H1 (cell line): Measurements from ENCODE around the gene PLCB1. TPM values are rescaled to one million over a fixed set of nuclear protein-coding genes. Genes with fewer than 3 reads are reported as not detected.

Experiments
- CTCF ChIA-PET: fragments of 300-600 bp; sonication (Branson Sonifier 250); formaldehyde crosslinking; loops from one replicate; lab custom pipeline; 2021; ENCODE audit not compliant: partially characterized antibody; lab: Charles Lee
- POLR2A ChIA-PET: fragments of 300-600 bp; sonication (Branson Sonifier 250); formaldehyde crosslinking; loops from one replicate; lab custom pipeline; 2021; ENCODE audit warnings: inconsistent platforms; ENCODE audit not compliant: partially characterized antibody; lab: Charles Lee
- DNase-seq, 2 experiments: peaks; one replicate each; pipeline versions ENCODE4 v3.0.0 to v3.0.0-alpha.2; 2010 to 2022; ENCODE audit warnings: low spot score in 2 of 2, low read depth in 1 of 2, mixed read lengths in 1 of 2
- FAIRE-seq: peaks from 2 replicates; lab custom pipeline; 2011; peaks lifted over from hg19 to GRCh38; lab: Jason Lieb, UNC
- H2AFZ ChIP-seq: 2 replicates; pipeline ENCODE4 v1.8.1; 2012; ENCODE audit warnings: low read length, inconsistent platforms
- H2AK5ac ChIP-seq: 2 replicates; pipeline ENCODE4 v1.6.1; 2013; ENCODE audit warnings: low read depth, low read length
- H2BK120ac ChIP-seq: replicated peaks from 2 replicates; pipeline ENCODE3; 2013; ENCODE audit warnings: low read depth, low read length, inconsistent platforms
- H2BK12ac ChIP-seq: 2 replicates; pipeline ENCODE4 v1.6.1; 2013; ENCODE audit warnings: low read depth, low read length
- H2BK15ac ChIP-seq: 2 replicates; pipeline ENCODE4 v1.6.1; 2013; ENCODE audit warnings: low read length
- H2BK20ac ChIP-seq: 2 replicates; pipeline ENCODE4 v1.6.1; 2013; ENCODE audit warnings: low read length
- H2BK5ac ChIP-seq: 2 replicates; pipeline ENCODE4 v1.6.1; 2013; ENCODE audit warnings: low read depth, low read length
- H3K14ac ChIP-seq: 2 replicates; pipeline ENCODE4 v1.6.1; 2013; ENCODE audit warnings: inconsistent platforms; ENCODE audit not compliant: insufficient read length
- H3K18ac ChIP-seq: 2 replicates; pipeline ENCODE4 v1.6.1; 2013; ENCODE audit warnings: low read length; ENCODE audit errors: extremely low read depth
- H3K23ac ChIP-seq: 2 replicates; pipeline ENCODE4 v1.6.1; 2013; ENCODE audit warnings: inconsistent platforms; ENCODE audit not compliant: insufficient read length
- H3K23me2 ChIP-seq: 2 replicates; pipeline ENCODE4 v1.6.1; 2013; ENCODE audit warnings: low read depth, low read length
- H3K27ac ChIP-seq: 2 replicates; pipeline ENCODE4 v1.6.1; 2011; ENCODE audit warnings: low read depth, low read length, inconsistent platforms
- H3K27me3 ChIP-seq, 4 experiments: replicated peaks in 1 of 4; 1 replicate in 1 of 4; 2 replicates in 3 of 4; pipeline versions ENCODE4 v1.6.1 to v1.8.1; 2011 to 2013; ENCODE audit warnings: low read length in 3 of 4, mild to moderate bottlenecking in 3 of 4, inconsistent platforms in 2 of 4, mixed read lengths in 2 of 4, moderate library complexity in 1 of 4; ENCODE audit not compliant: control insufficient read depth in 3 of 4, insufficient read depth in 3 of 4; ENCODE audit errors: extremely low read depth in 1 of 4
- H3K36me3 ChIP-seq, 4 experiments: 2 replicates each; pipeline versions ENCODE4 v1.6.1 to v1.8.1; 2011 to 2013; ENCODE audit warnings: mild to moderate bottlenecking in 4 of 4, low read length in 3 of 4, moderate library complexity in 2 of 4, control low read depth in 1 of 4, inconsistent platforms in 1 of 4; ENCODE audit not compliant: insufficient read depth in 4 of 4, control insufficient read depth in 2 of 4
- H3K4ac ChIP-seq: replicated peaks from 2 replicates; pipeline ENCODE3; 2013; ENCODE audit warnings: low read length, low read depth, mixed read lengths, inconsistent platforms; ENCODE audit not compliant: insufficient read length
- H3K4me1 ChIP-seq, 4 experiments: replicated peaks in 1 of 4; 1 replicate in 1 of 4; 2 replicates in 3 of 4; pipeline versions ENCODE4 v1.6.1 to v1.8.1; 2011 to 2013; ENCODE audit warnings: low read length in 3 of 4, inconsistent platforms in 2 of 4, mixed read lengths in 1 of 4; ENCODE audit not compliant: insufficient read depth in 4 of 4, control insufficient read depth in 3 of 4
- H3K4me2 ChIP-seq, 2 experiments: 2 replicates each; pipeline versions ENCODE4 v1.6.1 to v1.8.1; 2011 to 2013; ENCODE audit warnings: low read depth in 2 of 2, low read length in 2 of 2, control low read depth in 1 of 2, inconsistent platforms in 1 of 2, mild to moderate bottlenecking in 1 of 2; ENCODE audit not compliant: insufficient read depth in 1 of 2
- H3K4me3 ChIP-seq, 4 experiments: fragments of 200-600, 300-600 bp in 1 of 4; sonication (generic), shearing (Covaris generic), sonication (Bioruptor Twin) in 1 of 4; 2 replicates each; pipeline versions ENCODE4 v1.5.1 to v1.8.1; 2011 to 2016; ENCODE audit warnings: low read length in 4 of 4, low read depth in 3 of 4, control low read depth in 2 of 4, inconsistent platforms in 2 of 4, mild to moderate bottlenecking in 2 of 4, mixed read lengths in 1 of 4, moderate library complexity in 1 of 4; ENCODE audit not compliant: insufficient read depth in 2 of 4; ENCODE audit errors: extremely low read depth in 1 of 4
- H3K56ac ChIP-seq: replicated peaks from 2 replicates; pipeline ENCODE3; 2013; ENCODE audit warnings: low read depth, mild to moderate bottlenecking, mixed read lengths, low read length, inconsistent platforms; ENCODE audit not compliant: insufficient read length
- H3K79me1 ChIP-seq: 2 replicates; pipeline ENCODE4 v1.6.1; 2013; ENCODE audit warnings: low read depth, low read length, control low read depth
- H3K79me2 ChIP-seq, 2 experiments: 2 replicates each; pipeline versions ENCODE4 v1.6.1 to v1.8.1; 2012 to 2013; ENCODE audit warnings: low read length in 2 of 2, mild to moderate bottlenecking in 2 of 2, inconsistent platforms in 1 of 2; ENCODE audit not compliant: insufficient read depth in 2 of 2, control insufficient read depth in 1 of 2
- H3K9ac ChIP-seq, 4 experiments: replicated peaks in 1 of 4; 1 replicate in 1 of 4; 2 replicates in 3 of 4; pipeline versions ENCODE4 v1.6.1 to v1.8.1; 2011 to 2013; ENCODE audit warnings: low read depth in 3 of 4, low read length in 3 of 4, control low read depth in 2 of 4, mild to moderate bottlenecking in 2 of 4, moderate library complexity in 2 of 4, inconsistent platforms in 1 of 4; ENCODE audit errors: extremely low read depth in 1 of 4
- H3K9me3 ChIP-seq, 2 experiments: 2 replicates each; pipeline versions ENCODE4 v1.6.1 to v1.8.1; 2012 to 2013; ENCODE audit warnings: mild to moderate bottlenecking in 2 of 2, moderate library complexity in 2 of 2, control low read depth in 1 of 2, inconsistent platforms in 1 of 2, low read depth in 1 of 2, low read length in 1 of 2, mixed read lengths in 1 of 2; ENCODE audit not compliant: insufficient read depth in 2 of 2
- H4K20me1 ChIP-seq, 2 experiments: replicated peaks in 1 of 2; 2 replicates each; pipeline versions ENCODE3 to v1.8.1; 2011 to 2013; ENCODE audit warnings: inconsistent platforms in 2 of 2, low read length in 2 of 2, mild to moderate bottlenecking in 1 of 2; ENCODE audit not compliant: insufficient read depth in 2 of 2, control insufficient read depth in 1 of 2
- H4K5ac ChIP-seq: 2 replicates; pipeline ENCODE4 v1.6.1; 2013; ENCODE audit warnings: low read length, low read depth, mixed read lengths, inconsistent platforms; ENCODE audit not compliant: insufficient read length
- H4K8ac ChIP-seq: 2 replicates; pipeline ENCODE4 v1.8.0; 2013; ENCODE audit warnings: mild to moderate bottlenecking, moderate library complexity, low read length, inconsistent platforms; ENCODE audit not compliant: insufficient read depth; ENCODE audit errors: extremely low read depth
- H4K91ac ChIP-seq: replicated peaks from 2 replicates; pipeline ENCODE3; 2013; ENCODE audit warnings: low read length, mixed read lengths, inconsistent platforms; ENCODE audit not compliant: insufficient read length
- ATF2 ChIP-seq: IDR thresholded peaks from 2 replicates; pipeline ENCODE4 v1.6.1; 2012; ENCODE audit warnings: low read length, inconsistent platforms
- BRCA1 ChIP-seq: IDR thresholded peaks from 2 replicates; pipeline ENCODE4 v1.6.1; 2012; ENCODE audit warnings: low read depth, low read length, improper control_type of control experiment
- CHD1 ChIP-seq: IDR thresholded peaks from 2 replicates; pipeline ENCODE4 v1.6.1; 2012; ENCODE audit warnings: low read depth, low read length, improper control_type of control experiment
- EGR1 ChIP-seq: IDR thresholded peaks from 2 replicates; pipeline ENCODE4 v1.6.1; 2011; ENCODE audit warnings: low read depth, low read length, borderline replicate concordance
- EZH2 ChIP-seq: fragments of 200-600 bp; sonication (generic); IDR thresholded peaks from 2 replicates; pipeline ENCODE4 v1.7.1; 2012; ENCODE audit warnings: low read depth, mild to moderate bottlenecking, moderate library complexity, low read length, inconsistent platforms; ENCODE audit not compliant: severe bottlenecking
- PHF8 ChIP-seq: fragments of 200-600 bp; sonication (generic); conservative IDR thresholded peaks from 2 replicates; pipeline ENCODE4 v1.7.1; 2012; ENCODE audit warnings: low read depth, mild to moderate bottlenecking, inconsistent platforms, low read length, moderate library complexity
- POLR2A ChIP-seq, 2 experiments: IDR thresholded peaks; 1 replicate in 1 of 2; 2 replicates in 1 of 2; pipeline ENCODE4 v1.6.1; 2011; ENCODE audit warnings: low read depth in 2 of 2, low read length in 2 of 2, mild to moderate bottlenecking in 2 of 2; ENCODE audit errors: control extremely low read depth in 1 of 2
- RAD21 ChIP-seq, 2 experiments: IDR thresholded peaks in 1 of 2; conservative IDR thresholded peaks in 1 of 2; 2 replicates each; pipeline ENCODE4 v1.6.1; 2011; ENCODE audit warnings: low read depth in 2 of 2, low read length in 2 of 2, improper control_type of control experiment in 1 of 2, inconsistent platforms in 1 of 2, mild to moderate bottlenecking in 1 of 2, moderate library complexity in 1 of 2
- RBBP5 ChIP-seq: IDR thresholded peaks from 2 replicates; pipeline ENCODE4 v1.7.1; 2012; ENCODE audit warnings: low read depth, mild to moderate bottlenecking, inconsistent platforms, low read length, moderate library complexity, borderline replicate concordance
- RFX5 ChIP-seq: IDR thresholded peaks from 2 replicates; pipeline ENCODE4 v1.6.1; 2011; ENCODE audit warnings: low read depth, low read length, improper control_type of control experiment, borderline replicate concordance
- SAP30 ChIP-seq: fragments of 300-600 bp; sonication (generic); IDR thresholded peaks from 2 replicates; pipeline ENCODE4 v1.7.1; 2012; ENCODE audit warnings: low read length, moderate library complexity, mild to moderate bottlenecking, inconsistent platforms; ENCODE audit not compliant: insufficient read depth, insufficient replicate concordance
- TCF12 ChIP-seq: IDR thresholded peaks from 2 replicates; pipeline ENCODE4 v1.6.1; 2011; ENCODE audit warnings: low read depth, mild to moderate bottlenecking, low read length
- polyA plus RNA-seq, 7 experiments: library from polyadenylated mRNA; depleted of rRNA in 3 of 7; stranded (reverse) in 5 of 7; unstranded in 2 of 7; fragments of >200 nt in 5 of 7; fragments of 200-250 nt in 2 of 7; gene quantifications; 1 replicate in 5 of 7; 2 replicates in 1 of 7; 4 replicates in 1 of 7; pipeline versions ENCODE4 v1.2.1 to v1.2.3, GENCODE V29; 2011 to 2013; ENCODE audit warnings: missing spikeins in 2 of 7, mixed read lengths in 2 of 7
- total RNA-seq: library from RNA; stranded (reverse); fragmentation: NEBNext Ultra II Directional; extraction: Animal tissue kit (Norgen Biotek cat#: 25700); gene quantifications from 2 replicates; pipeline ENCODE4 v1.2.1, GENCODE V29; 2021

The PLCB1 gene
- total and polyA plus RNA-seq, 2 of the 8 experiments (the other 6 are each of a cell fraction or from before 2014, with no cell fraction given), result 2.6 to 9.1 TPM

- Histone ChIP-seq H3K23ac (no peak overlapping the region), H3K18ac (no peak overlapping the region), H3K14ac (no peak overlapping the region), H3K27ac (no peak overlapping the region), H2AFZ (no peak overlapping the region), H3K79me2 (no peaks in the 10 kb centered on the region), H3K56ac (no peak overlapping the region), H3K4me3 (no peak overlapping the region), H3K27me3 (no peaks in the 10 kb centered on the region), H2BK120ac (no peak overlapping the region), H3K4me2 (no peak overlapping the region), H4K91ac (no peak overlapping the region), H3K23me2 (no peaks in the 10 kb centered on the region), H2BK20ac (no peak overlapping the region), H3K79me1 (no peaks in the 10 kb centered on the region), H4K20me1 (no peaks in the 10 kb centered on the region), H4K5ac (no peak overlapping the region), H2BK5ac (no peak overlapping the region), H3K9me3 (no peaks in the 10 kb centered on the region), H3K4me1 (no peaks in the 10 kb centered on the region), H2AK5ac (no peak overlapping the region), H4K8ac (no peak overlapping the region), H2BK15ac (no peak overlapping the region), H3K4ac (no peak overlapping the region), H3K9ac (no peak overlapping the region), H2BK12ac (no peak overlapping the region), H3K36me3 (no peaks in the 10 kb centered on the region)
- DNase-seq (no peak), FAIRE-seq (no peak)
- ChIA-PET POLR2A (no interaction called here), CTCF (no interaction called here)
- TF ChIP-seq RAD21 (IDR thresholded peaks at IDR 0.05 in 1 of 2, conservative IDR thresholded peaks at IDR 0.05 in 1 of 2; ENCODE audit: low read depth in 2 of 2, low read length in 2 of 2), result no peak
- no peak for TF ChIP-seq RFX5
- TF ChIP-seq POLR2A (IDR thresholded peaks at IDR 0.05; ENCODE audit: control extremely low read depth in 1 of 2, low read depth in 2 of 2, low read length in 2 of 2), result no peak
- no peak for TF ChIP-seq EZH2
- no peak for TF ChIP-seq CHD1
- TF ChIP-seq RBBP5, result no peak
- no peak for TF ChIP-seq ATF2
- TF ChIP-seq EGR1, result no peak
- TF ChIP-seq SAP30, result no peak
- no peak for TF ChIP-seq TCF12
- no peak for TF ChIP-seq BRCA1
- TF ChIP-seq PHF8, result no peak
Measured at GRCh38 chr20:8540466-8540865, 408.4 kb downstream of the PLCB1 start.
